Measurements from ENCODE around the gene DUSP22.

DNA sequence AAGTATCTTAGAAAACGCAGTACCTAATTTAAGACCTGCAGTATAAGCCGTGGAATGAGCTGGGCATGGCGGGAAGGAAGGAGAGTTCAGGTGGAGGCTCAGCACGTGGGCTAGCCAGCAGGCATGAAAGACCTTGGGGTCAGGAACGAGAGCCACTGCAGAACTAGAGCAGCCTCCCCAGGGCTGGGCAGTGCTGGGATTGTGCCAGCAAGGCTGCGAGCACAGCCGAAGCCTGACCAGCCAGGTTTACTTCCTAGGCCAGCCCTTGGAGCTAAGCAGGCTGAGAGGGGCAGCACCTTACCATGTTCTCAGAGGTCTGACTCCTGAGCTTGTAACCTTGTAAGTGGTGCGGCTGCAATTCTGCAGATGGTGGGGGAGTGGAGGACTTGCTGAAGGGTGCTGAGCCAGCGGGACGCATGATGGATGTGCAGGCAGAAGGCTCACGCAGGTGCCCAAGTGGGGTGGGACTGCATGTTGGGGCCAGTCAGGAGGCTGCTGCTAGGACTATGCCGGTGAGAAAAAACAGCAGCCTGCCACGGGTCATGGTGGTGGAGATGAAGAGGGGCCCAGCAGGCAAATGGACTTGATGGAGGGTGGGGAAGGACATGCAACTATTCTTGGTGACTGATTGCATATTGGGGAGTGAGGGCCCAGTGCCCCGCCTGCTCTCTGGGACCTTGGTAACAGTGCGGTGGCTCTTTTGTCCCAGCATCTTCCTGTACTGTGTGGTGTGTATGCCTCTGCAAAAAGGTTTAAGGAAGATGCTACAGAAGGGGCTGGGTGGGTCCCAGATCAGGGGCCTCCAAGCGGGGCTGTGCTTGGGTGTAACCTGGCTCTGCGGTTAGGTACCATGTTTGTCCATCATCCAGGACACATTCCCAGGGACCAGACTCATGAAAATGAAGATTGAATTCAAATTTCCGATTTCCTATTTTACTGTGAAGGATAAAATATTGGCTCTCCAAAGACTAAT, 61.6 kb downstream of the DUSP22 start:
- no peak for TF ChIP-seq POLR2A (IDR thresholded peaks at IDR 0.05; ENCODE audit: low read length)
- TF ChIP-seq GATA1 (IDR thresholded peaks at IDR 0.05; ENCODE audit: low read depth, low read length), result no peak
